HFF-Myc (cell line): ENCODE measurements around the gene RNF208.

Experiments
- DNase-seq: peaks from one replicate; pipeline ENCODE4 v3.0.0-alpha.2; 2011; ENCODE audit warnings: low read depth; ENCODE audit errors: extremely low read depth
- H3K4me3 ChIP-seq: replicated peaks from 2 replicates; pipeline ENCODE4 v1.5.1; 2011; ENCODE audit warnings: low read depth, mild to moderate bottlenecking, control low read depth, low read length
- CTCF ChIP-seq: IDR thresholded peaks from 2 replicates; pipeline ENCODE4 v1.5.1; 2012; ENCODE audit warnings: mild to moderate bottlenecking, low read depth, low read length, control low read depth; ENCODE audit errors: missing control alignments

RNF208 gene

DNA sequence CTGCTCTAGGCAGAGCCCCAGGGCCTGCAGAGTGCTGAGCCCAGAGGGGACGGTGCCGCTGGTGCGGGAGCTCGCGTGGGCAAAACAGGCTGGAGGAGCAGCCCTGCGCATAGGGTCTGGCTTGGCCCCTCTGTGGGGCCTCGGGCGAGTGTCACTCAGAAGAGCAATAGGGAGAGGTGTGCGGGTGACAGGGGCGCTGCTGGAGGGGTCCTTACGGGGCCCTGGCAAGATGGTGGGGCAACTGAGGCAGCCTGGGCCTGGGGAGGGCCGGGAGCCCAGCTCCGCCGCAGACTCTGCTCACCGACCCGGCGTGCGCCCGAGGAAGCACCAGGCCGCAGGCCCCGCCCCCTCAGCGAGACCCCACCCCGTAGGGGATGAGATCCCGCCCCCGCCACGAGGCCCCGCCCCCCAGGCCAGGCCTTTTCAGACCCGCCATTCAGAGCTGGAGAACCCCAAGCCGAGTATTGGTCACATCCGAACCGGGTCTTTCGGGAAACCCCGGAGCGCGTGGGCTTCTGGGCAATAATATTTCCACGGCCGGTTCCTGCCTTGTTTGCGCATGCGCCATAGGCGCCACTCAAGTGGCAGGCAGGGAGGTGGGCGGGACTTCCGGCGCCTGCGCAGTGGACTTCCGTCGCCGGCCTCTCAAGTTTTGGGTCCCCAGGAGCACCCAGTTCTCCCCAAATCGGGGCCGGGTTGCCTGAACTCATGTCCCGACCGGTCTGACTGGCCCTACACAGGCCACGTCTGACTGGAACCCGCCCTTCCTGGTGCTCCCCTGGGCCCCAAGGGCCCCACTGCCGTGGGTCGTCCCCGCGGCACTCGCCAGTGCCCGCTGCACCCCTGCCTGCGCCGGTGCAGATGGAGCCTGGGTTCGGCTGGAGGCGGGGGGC lies 1.3 kb upstream of the RNF208 start:
- peak overlapping the region; percentile 74 for H3K4me3 ChIP-seq
- DNase-seq, result peak; percentile 97
- no peak for TF ChIP-seq CTCF

- H3K4me3 ChIP-seq, result peak overlapping the region; percentile 13
- TF ChIP-seq CTCF, result no peak
- DNase-seq, result no peak
These were observed 431 bp downstream of the RNF208 start for GRCh38 chr9:137221506-137222111.

GRCh38 chr9:137221095-137221505 lies 940 bp downstream of the RNF208 start:
- DNase-seq, result no peak
- TF ChIP-seq CTCF, result no peak
- no peak overlapping the region for H3K4me3 ChIP-seq

DNA sequence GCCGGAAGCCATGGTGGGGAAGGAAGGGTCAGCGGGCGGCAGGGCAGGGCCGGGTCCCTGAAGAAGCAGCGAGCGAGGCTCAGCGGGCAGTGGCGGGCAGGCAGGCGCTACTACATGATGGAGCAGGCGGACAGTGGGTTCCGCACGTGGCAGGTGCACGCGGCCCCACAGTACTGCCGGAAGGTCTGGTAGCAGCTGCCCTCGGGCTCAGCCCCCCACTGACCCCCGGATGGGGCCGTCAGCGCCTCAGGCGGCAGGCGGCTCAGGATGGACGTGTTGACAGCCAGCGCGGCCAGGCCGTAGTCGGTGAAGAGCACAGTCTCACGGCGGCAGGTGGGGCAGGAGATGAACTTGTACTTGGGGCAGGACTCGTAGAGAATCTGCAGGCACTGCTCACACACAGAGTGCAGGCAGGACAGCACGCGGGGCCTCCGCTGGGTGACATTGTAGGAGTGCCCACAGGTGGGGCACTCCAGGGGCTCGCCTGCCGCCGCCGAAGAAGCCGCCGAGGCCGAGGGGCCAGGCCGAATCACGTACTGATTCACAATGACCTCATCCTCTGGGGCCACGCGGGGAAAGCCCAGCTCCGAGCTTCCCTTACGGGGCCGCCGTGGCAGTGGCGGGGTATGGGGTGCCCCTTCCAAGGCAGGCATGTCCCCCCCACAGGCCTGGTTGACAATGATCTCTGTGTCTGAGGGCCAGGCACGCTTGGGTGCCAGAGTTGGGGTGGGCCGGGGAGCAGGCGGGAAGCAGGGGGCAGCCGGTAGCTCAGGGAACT lies 1.5 kb downstream of the RNF208 start:
- H3K4me3 ChIP-seq, result no peak overlapping the region
- no peak for TF ChIP-seq CTCF
- DNase-seq, result no peak

DNA sequence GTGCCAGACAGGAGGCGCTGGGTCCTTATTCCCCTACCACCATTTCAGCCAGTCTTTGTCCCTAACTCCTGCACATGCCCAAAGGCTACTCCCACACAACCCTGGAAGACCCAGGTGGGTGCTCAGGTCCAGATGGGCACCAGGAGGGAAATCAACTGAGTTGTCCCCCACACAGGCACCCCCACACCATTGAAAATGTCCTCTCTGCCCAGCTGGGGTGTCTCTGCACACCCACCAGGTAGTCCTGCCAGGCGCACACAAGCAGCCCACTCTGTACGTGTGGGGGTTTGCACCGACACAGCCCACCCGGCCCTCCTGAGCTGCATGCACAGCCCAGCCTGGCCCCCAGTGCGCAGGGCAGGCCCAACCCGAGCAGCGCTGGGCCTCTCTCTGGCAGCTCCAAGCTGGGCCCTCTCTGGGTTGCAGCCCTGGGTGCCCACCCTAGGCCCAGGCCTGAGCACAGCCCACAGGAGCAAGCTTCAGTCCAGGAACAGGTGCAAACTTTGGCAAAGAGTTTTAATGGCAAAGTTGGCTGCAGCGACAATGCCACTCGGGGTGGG lies 2.2 kb downstream of the RNF208 start:
- DNase-seq, result no peak
- H3K4me3 ChIP-seq, result no peak overlapping the region
- TF ChIP-seq CTCF, result no peak

- no peak for DNase-seq
- no peak for TF ChIP-seq CTCF
- no peak overlapping the region for H3K4me3 ChIP-seq
These were observed 3.2 kb downstream of the RNF208 start for GRCh38 chr9:137218754-137219271.
